ENCODE measurements around the gene GCNT3. TPM values are rescaled to one million over a fixed set of nuclear protein-coding genes. Genes with fewer than 3 reads are reported as not detected.

The GCNT3 gene
- total RNA-seq, 1 experiment from 2014 or later, result 0.20 TPM

GRCh38 chr15:59654046-59654445 is 42.5 kb downstream of the GCNT3 start:
- Mint-ChIP-seq H3K36me3 (peaks cover 27% of the 10 kb centered on the region), H3K4me3 (no peak overlapping the region), H3K9me3 (0 out of 2 replicates have a peak, but pooled peaks cover under 1% of the 10 kb centered on the region), H3K27me3 (ENCODE audit: low read depth) (no peaks in the 10 kb centered on the region), H3K27ac (no peak overlapping the region), H3K4me1 (no peaks in the 10 kb centered on the region)
- ChIA-PET CTCF (no interaction called here), POLR2A (no interaction called here)
- DNase-seq (ENCODE audit: low spot score) (no peak), ATAC-seq (no peak)
- TF ChIP-seq HMGA2 (CRISPR knock-in tag; IDR thresholded peaks at IDR 0.05), result no peak
- no peak for TF ChIP-seq GABPB1 (CRISPR knock-in tag; IDR thresholded peaks at IDR 0.05)
- no peak for TF ChIP-seq JAZF1 (CRISPR knock-in tag; IDR thresholded peaks at IDR 0.05)
- TF ChIP-seq ZBTB43 (CRISPR knock-in tag; IDR thresholded peaks at IDR 0.05), result no peak
- TF ChIP-seq GTF2I (CRISPR knock-in tag; conservative IDR thresholded peaks at IDR 0.05), result no peak
- TF ChIP-seq MLX (CRISPR knock-in tag; IDR thresholded peaks at IDR 0.05), result no peak
- no peak for TF ChIP-seq ZNF416 (CRISPR knock-in tag; IDR thresholded peaks at IDR 0.05)
- no peak for TF ChIP-seq ERG (CRISPR knock-in tag; IDR thresholded peaks at IDR 0.05)
- TF ChIP-seq ESRRA (CRISPR knock-in tag; IDR thresholded peaks at IDR 0.05; ENCODE audit: borderline replicate concordance), result no peak
- TF ChIP-seq ZNF423 (CRISPR knock-in tag; IDR thresholded peaks at IDR 0.05), result no peak
- TF ChIP-seq ZMAT4 (CRISPR knock-in tag; IDR thresholded peaks at IDR 0.05), result no peak
- no peak for TF ChIP-seq NFE2L1 (CRISPR knock-in tag; IDR thresholded peaks at IDR 0.05)
- TF ChIP-seq SP1 (CRISPR knock-in tag; conservative IDR thresholded peaks at IDR 0.05), result no peak
- TF ChIP-seq FOXP1 (CRISPR knock-in tag; IDR thresholded peaks at IDR 0.05; ENCODE audit: borderline replicate concordance), result no peak
- no peak for TF ChIP-seq ELF4 (CRISPR knock-in tag; IDR thresholded peaks at IDR 0.05; ENCODE audit: low read depth)
- TF ChIP-seq FOXP4 (CRISPR knock-in tag; IDR thresholded peaks at IDR 0.05), result no peak
- TF ChIP-seq TEAD4 (CRISPR knock-in tag; IDR thresholded peaks at IDR 0.05), result no peak
- no peak for TF ChIP-seq SMAD4 (CRISPR knock-in tag; IDR thresholded peaks at IDR 0.05)
- TF ChIP-seq ZNF317 (CRISPR knock-in tag; IDR thresholded peaks at IDR 0.05; ENCODE audit: borderline replicate concordance, low read depth), result no peak

- no peaks in the 10 kb centered on the region for H3K27me3 Mint-ChIP-seq (ENCODE audit: low read depth)
- POLR2A ChIA-PET, result interaction anchor here (0.8 to 1.7 kb wide), 4 partner anchors 8 to 347 kb away, joined by 3 to 9 read pairs (median 5); partner anchors contain the start of genes BNIP2 and FOXB1
- TF ChIP-seq ZNF512 (CRISPR knock-in tag; IDR thresholded peaks at IDR 0.05; ENCODE audit: borderline replicate concordance) (no peak), STAT6 (CRISPR knock-in tag; conservative IDR thresholded peaks at IDR 0.05; ENCODE audit: low read depth) (no peak), SP1 (CRISPR knock-in tag; conservative IDR thresholded peaks at IDR 0.05) (peak; percentile 82), ZNF219 (CRISPR knock-in tag; IDR thresholded peaks at IDR 0.05; ENCODE audit: borderline replicate concordance) (peak; percentile 59; the same call in 1 of the 2 replicates), IRF1 (CRISPR knock-in tag; IDR thresholded peaks at IDR 0.05) (no peak), NR2C2 (CRISPR knock-in tag; IDR thresholded peaks at IDR 0.05) (peak; percentile 88), ZNF423 (CRISPR knock-in tag; IDR thresholded peaks at IDR 0.05) (no peak)
Measured at GRCh38 chr15:59656897-59657634, 45.5 kb downstream of the GCNT3 start, which contains the start of gene GTF2A2. Gene GTF2A2 (minus strand): TSS chr15:59657515. CDS start chr15:59652277, 5,238 bp downstream.

More at GRCh38 chr15:59656897-59657634, 45.5 kb downstream of the GCNT3 start, which contains the start of gene GTF2A2:
- 0 out of 2 replicates have a peak, but pooled peaks cover 3% of the 10 kb centered on the region for H3K9me3 Mint-ChIP-seq
- H3K4me1 Mint-ChIP-seq, result no peaks in the 10 kb centered on the region
- CTCF ChIA-PET, result interaction anchor here (0.9 to 2.0 kb wide), 4 partner anchors 22 to 128 kb away, joined by 3 to 13 read pairs (median 10); no protein-coding TSS in a partner anchor
- ATAC-seq (peak; percentile 100), DNase-seq (ENCODE audit: low spot score) (peak; percentile 95)
- H3K36me3 Mint-ChIP-seq, result peaks cover 23% of the 10 kb centered on the region
- H3K27ac Mint-ChIP-seq, result peak within 1 kb of the TSS; percentile 64
- H3K4me3 Mint-ChIP-seq, result no peak within 1 kb of the TSS
